HuH-7 (cell line): ENCODE measurements around the gene FAM168B.
"Not testable (repeated sequence)": the region's sequence is repeated elsewhere in the genome, so short reads cannot be mapped to it uniquely, and the experiment has no call there.

ENCODE experiments used
- DNase-seq: peaks from one replicate; pipeline ENCODE4 v3.0.0; 2011; ENCODE audit warnings: low spot score

The FAM168B gene

GRCh38 chr2:131094463-131095281 is 1.4 kb upstream of the FAM168B start:
- DNase-seq, result no peak

DNA sequence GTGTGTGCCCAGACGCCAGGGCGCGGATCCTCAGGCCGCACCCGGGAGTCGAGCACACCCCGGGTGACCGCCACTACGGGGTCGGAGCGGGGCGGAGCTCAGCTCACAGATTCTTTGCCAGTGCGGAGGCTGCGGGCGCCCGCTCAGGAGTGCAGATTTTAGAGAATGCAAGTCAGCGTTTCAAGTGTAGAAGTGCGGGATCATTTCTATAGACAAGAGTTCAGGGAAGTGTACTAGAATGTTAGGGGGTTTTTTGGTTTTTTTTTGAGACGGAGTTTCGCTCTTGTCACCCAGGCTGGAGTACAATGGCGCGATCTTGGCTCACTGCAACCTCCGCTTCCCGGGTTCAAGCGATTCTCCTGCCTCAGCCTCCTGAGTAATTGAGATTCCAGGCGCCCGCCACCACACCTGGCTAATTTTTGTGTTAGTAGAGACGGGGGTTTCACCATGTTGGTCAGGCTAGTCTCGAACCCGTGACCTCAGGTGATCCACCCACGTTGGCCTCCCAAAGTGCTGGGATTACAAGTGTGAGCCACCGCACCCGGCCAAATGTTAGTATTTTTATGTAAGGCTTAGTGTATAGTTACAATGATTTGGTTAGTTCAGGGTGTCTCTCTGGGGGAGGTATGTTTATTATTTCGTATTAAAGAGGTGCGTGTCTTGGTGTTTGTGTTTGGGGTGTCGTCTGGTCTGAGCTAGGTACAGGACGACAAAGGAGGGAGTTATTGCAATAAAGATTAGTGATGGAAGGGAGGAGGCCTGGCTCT is 619 bp upstream of the FAM168B start:
- DNase-seq, result no peak

- DNase-seq, result no peak
Observed at GRCh38 chr2:131092458-131093005, 728 bp downstream of the FAM168B start.

GRCh38 chr2:131085646-131086045 is 7.6 kb downstream of the FAM168B start:
- no peak for DNase-seq

GRCh38 chr2:131081190-131081589 is 12.1 kb downstream of the FAM168B start:
- no peak for DNase-seq

- not testable (repeated sequence) for DNase-seq
Observed at GRCh38 chr2:131079931-131080330, 13.3 kb downstream of the FAM168B start.

DNA sequence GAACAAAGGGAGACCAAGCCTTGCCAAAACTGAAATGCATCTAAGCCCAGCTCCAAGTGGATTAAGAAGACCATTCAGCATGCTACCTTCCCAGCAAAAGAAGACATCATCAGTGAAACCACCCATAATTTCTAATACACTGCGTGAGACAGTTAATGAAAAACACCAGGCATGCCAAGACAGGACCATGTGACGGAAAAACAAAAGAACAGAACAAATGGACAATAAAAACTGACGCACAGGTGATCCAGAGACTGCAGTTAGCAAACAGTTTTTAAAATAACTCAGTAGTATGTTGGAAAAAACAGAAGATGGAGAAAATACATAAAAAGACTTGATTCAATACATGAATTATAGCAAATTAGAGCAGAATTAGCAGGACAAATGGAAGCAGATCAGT is 15.3 kb downstream of the FAM168B start:
- no peak for DNase-seq

GRCh38 chr2:131077182-131077846 is 15.9 kb downstream of the FAM168B start:
- no peak for DNase-seq

DNA sequence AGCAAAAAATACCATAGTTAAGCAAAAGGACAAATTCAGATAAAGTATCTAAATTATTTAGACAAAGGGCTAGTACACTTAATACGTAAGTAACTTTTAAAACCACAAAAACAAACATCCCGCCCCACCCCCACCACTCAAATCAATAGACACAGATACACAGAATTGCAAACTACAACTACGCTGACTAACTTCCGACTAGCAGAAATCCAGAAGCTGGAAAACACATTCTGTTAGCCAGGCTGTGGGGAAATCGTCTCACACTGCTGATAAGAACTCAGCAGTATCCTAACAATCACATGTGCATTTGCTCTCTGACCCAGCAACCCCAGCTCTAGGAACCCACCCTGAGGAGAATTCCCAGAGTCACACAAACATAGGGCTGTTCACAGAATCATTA is 16.6 kb downstream of the FAM168B start:
- DNase-seq, result peak; percentile 65

DNA sequence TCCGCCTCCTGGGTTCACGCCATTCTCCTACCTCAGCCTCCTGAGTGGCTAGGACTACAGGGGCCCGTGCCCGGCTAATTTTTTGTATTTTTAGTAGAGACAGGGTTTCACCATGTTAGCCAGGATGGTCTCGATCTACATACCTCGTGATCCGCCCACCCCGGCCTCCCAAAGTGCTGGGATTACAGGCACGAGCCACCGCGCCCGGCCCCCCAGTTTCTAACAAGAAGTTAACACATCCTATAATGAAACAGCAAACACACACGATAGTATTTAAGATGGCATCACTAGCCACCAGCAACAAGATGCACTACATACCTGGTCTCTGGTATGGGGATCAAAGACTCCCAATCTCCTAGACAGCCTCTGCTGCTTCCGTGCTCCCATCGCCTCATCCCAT is 17.7 kb downstream of the FAM168B start:
- not testable (repeated sequence) for DNase-seq

DNA sequence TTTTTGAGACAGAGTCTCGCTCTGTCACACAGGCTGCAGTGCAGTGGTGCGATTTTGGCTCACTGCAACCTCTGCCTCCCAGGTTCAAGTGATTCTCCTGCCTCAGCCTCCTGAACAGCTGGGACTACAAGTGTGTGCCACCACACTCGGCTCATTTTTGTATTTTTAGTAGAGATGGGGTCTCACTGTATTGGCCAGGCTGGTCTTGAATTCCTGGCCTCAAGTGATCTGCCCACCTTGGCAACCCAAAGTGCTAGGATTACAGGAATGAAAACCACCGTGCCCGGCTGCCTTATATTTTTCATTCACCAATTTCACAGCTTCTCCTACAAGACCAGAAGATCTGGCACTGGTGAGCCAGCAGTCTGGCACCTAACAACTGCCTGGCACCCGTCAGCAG is 25.1 kb downstream of the FAM168B start:
- DNase-seq, result not testable (repeated sequence)

- DNase-seq, result no peak
Observed at GRCh38 chr2:131067465-131068125, 25.7 kb downstream of the FAM168B start.

GRCh38 chr2:131064589-131065512 is 28.4 kb downstream of the FAM168B start:
- DNase-seq, result no peak

GRCh38 chr2:131063501-131064283 is 29.6 kb downstream of the FAM168B start:
- no peak for DNase-seq

DNA sequence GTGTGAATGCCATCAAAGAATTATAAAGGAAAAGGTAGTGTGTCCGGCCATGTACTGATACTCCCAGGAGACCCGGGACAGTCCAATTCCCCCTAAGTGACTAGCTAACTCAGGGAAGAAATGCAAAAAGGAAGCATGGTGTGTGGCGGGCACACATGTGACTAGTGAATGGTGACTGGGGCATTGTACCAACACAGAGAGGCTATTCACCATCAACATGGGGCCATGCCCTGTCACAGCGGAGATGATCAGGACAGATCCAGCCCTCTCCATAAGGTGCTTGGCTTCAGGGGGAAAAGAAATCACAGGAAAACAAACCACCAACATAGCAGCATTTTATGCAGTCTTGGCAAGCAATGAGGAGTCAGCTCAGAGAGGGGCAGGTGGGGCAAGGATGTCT is 34.3 kb downstream of the FAM168B start:
- no peak for DNase-seq

GRCh38 chr2:131058214-131058843 is 34.9 kb downstream of the FAM168B start:
- DNase-seq, result no peak

GRCh38 chr2:131056932-131057287 is 36.4 kb downstream of the FAM168B start:
- DNase-seq, result no peak

DNA sequence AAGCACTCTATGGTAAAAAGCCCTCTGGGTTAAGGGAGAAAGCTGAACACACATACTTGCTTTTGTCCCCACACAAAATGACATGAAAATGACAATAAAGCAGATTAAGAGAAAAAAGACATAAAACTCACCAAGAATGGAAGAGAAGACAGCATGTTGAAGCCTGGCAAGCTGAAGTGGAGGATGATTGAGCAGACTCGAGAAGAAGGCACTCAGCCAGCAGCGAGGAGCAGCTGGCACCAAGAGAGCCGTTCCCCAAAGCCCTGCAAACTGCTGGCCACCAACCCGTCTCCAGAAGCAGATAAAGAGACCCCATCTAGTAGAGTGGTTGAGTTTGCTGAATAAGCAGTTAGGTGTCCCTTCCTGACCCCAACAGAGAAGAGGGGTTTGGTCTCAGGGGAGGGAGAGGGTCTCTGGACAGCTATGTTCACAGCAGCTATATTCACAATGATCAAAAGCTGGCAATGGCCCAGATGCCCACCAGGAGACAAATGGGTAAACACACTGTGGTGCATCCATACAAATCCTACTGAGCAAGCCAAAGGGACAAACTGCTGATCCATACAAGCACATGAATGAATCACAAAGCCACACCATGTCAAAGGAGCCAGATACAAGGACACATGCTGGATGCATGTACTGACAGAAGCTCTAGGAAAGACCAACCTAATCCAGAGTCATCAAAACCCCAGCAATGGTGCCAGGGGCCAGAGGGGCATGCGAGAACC is 36.9 kb downstream of the FAM168B start:
- no peak for DNase-seq
